ENCODE results near the gene CTBP2.

CTBP2 gene

DNA sequence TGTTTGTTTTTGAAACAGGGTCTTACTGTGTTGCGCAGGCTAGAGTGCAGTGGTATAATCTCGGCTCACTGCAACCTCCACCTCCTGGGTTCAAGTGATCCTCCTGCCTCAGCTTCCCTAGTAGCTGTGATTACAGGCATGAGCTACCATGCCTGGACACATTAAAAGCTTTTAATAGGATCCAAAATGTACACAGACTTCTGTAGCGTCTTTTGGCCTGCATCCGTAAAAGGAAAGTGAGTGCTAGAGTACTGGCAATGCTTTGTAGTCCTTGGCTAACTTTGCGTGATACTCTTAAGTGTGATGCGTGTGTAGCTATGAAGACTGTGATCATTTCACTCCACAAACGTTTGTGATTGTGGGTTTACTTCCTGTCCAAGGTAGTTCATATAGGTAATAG is 205.1 kb downstream of the CTBP2 start:
- DNase-seq: no peak

DNA sequence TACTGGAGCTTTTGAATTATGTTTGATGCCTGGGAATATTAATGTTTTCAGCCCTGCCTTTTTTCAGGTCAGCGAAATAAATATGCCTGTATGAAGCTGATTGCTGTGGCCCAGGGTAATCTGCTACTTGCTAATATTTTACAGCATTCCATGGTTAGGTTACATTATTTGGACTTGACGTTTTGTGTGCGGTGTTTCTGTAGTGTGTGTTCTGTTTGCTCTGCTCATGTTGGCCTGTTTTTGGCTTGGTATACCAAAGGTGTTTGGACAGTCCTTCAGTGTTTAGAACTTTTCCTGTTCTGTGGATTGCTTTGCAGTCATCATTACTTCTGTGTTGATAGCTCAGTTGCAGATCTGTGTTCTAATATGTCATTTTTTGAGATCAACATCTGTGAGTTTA is 206.9 kb downstream of the CTBP2 start:
- no peak for DNase-seq

DNA sequence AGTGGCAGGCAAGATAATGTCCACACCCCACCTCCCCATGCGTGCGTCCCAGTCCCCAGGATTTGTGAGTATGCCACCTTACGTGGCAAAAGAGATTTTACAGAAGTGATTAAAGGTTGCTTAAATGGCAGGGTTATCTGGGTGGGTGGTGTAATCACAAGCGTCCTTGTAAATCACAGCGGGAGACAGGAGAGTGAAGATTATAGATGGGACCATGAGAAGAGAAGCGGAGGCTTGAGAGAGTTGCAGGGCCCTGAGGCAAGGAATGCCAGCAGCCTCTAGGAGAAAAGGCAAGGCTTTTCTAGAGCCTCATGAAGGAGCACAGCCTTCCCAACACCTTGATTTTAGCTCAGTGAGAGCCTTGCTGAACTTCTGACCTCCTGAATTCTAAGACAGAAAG is 208.2 kb downstream of the CTBP2 start:
- DNase-seq: no peak

DNA sequence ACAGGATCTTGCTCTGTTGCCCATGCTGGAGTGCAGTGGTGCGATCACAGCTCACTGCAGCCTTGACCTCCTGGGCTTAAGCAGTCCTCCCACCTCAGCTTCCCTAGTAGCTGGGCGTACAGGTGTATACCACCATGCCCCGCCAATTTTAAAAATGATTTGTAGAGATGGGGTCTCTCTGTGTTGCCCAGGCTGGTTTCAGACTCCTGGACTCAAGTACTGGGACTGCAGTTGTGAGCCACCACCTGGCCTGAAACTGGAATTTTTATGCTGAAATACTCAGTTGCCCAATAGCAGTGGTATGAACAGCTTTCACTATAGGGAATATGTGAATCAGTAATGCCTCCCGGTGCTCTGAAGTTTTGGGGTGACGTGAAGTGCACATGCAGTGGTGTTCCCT is 210.8 kb downstream of the CTBP2 start:
- DNase-seq: no peak

DNA sequence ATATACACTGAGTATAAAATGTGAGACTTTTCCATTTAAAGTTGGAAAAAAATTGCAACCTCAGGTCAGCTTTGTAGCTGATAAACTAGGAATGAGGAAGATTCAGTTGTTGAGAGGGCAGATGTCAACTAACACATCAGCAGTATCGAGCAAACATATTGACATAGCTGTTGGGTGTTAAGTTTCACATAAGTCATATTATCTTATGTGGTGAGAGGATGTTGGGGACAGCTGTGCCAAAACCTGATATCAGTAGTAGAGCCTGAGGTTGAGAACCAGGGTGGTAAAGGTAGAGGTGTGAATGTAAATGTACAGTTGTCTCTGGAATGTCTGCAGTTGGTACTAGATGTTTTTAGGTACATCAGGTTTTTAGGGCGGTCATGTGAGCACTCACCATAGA is 213.4 kb downstream of the CTBP2 start:
- peak; percentile 34 for DNase-seq

DNA sequence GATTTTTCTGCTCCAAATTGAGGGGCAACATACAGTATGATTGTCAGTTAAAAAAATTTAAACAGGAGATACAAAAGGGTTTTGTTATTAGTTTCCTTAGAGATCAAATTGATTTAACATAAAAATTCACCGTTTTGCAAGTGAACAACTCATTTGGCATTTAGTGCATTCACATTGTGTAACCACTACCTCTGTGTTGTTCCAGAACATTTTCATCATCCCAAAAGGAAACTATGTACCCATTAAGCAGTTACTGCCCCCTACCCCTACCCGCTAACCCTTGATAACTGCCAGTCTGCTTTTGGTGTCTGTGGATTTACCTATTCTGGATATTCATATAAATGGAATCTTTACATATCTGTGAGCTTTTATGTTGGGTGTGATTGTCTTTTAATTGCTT is 215.4 kb downstream of the CTBP2 start:
- no peak for DNase-seq

DNA sequence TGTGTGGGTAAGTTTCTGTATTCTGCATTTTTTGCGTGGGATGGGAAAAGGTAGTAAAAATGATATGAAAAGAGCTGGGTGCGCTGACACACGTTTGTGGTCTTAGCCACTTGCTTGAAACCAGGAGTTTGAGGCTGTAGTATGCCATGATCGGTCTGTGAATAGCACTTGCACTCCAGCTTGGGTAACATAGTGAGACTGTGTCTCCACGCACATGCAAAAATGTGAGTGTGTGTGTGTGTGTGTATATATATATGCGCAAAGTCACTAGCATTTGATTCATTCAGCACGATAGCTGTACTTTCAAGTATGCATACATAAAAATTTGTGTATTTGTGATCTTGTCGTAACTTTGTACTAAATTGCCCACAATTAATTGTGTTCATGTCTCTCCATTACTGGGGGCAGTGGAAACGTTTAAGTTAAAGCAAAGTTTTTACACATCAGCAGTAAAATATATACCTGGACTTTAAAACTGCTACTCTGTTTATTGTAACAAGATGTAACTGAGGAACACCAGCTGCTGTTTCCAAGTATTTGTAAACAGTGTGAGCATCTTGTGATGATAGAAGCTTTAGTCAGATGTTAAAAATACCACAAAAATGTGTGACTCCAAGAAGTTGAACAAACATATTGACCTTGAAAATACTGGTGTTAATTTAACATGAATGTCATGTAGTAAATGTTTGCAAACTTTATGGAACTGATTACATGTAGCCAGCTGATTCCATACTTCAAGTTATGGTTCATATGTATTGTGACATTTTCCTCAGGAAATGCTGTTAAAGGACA is 216.9 kb downstream of the CTBP2 start:
- DNase-seq: no peak

DNA sequence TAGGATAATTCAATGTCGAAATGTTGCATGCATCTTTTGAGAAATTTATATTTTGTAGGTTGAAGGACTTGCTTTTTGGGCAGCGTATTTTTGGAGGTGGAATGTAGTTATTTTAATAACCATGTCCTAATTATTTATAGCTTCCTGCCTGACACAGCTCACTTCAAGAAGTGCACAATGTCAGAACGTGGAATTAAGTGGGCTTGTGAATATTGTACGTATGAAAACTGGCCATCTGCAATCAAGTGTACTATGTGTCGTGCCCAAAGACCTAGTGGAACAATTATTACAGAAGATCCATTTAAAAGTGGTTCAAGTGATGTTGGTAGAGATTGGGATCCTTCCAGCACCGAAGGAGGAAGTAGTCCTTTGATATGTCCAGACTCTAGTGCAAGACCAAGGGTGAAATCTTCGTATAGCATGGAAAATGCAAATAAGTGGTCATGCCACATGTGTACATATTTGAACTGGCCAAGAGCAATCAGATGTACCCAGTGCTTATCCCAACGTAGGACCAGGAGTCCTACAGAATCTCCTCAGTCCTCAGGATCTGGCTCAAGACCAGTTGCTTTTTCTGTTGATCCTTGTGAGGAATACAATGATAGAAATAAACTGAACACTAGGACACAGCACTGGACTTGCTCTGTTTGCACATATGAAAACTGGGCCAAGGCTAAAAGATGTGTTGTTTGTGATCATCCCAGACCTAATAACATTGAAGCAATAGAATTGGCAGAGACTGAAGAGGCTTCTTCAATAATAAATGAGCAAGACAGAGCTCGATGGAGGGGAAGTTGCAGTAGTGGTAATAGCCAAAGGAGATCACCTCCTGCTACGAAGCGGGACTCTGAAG is 217.8 kb downstream of the CTBP2 start:
- DNase-seq: no peak

DNA sequence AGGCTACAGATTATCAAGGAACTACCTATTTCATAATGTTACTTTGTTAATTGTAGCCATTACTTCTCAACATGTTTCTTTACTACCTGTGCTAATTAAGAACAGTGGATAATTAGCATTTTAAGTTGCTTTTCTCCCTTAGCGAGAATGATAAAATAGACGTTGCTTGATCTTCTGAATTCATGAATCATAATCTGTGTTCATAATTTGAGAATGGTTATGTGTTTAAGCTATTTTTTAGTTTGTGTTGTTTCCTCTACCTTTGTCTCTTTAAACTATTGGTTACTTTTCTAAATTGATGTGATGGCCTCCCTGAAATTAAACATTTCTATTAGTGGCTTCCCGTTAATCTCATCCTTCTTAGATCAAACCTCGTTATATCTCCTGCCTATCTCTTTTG is 218.5 kb downstream of the CTBP2 start, which contains the start of gene ZRANB1:
Gene ZRANB1, plus strand, starts transcription at position 301 of the 400 bp plus-strand sequence. CDS start 371 bp downstream, outside the sequence.
- DNase-seq: no peak

DNA sequence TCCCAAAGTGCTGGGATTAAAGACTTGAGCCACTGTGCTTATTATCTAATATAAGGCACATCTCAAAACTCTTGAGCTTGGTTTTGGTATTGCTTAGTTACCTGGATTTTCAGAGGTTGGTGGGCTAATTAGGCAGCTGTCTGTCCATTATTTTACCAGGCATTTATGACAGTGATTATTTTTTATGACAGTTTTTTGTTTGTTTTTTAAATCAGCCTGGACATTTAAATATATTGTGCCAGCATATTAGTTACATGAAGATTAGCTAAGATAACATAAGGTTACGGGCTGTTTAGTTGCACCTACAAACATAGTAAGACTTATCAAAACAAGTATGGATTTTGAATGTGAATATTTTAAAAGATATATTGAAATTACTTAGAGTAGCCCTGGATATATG is 221.1 kb downstream of the CTBP2 start:
- DNase-seq: no peak

DNA sequence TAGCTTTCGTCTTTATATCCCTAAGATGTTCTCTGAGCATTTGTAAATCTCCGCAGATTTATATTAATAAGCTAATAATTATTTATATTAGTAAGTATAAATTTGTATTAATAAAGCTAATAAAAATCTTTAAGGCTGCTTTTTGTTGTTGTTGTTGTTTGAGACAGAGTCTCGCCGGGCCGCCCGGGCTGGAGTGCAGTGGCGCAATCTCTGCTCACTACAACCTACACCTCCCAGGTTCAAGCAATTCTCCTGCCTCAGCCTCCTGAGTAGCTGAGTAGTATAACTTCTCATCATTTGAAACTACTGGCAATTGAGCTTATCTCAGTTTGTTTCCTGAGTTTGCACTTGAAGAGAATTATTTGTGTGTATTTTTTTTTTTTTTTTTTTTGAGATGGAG is 223.6 kb downstream of the CTBP2 start:
- DNase-seq: no peak

DNA sequence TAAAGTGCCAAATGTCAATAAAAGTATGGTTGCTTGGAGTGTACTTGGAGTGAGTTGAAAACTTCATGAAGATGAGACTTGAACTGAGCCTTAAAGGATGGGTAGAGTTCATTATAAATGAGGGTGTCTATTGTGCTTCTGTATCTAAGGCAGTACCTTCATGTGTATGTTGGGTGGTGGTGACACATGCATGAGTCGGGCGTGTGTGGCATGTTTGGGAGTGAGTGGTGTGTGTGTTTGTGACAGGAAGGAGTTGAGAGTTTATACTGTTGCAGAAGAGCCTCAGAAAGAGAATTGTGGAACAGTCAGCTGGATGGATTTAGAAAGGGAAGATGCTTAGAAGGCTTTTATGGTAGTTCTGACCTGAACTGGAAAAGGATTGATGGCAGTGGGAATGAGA is 224.4 kb downstream of the CTBP2 start:
- DNase-seq: no peak

Measured in NCI-H748 treated with DMSO at 0.1 percent for 48 hours (cell line).